Stimulated activated CD8-positive, alpha-beta memory T cell treated with anti-CD3 and anti-CD28 coated beads, Interleukin-12 subunit alpha, Interleukin-12 subunit beta, amount 100 ng/mL, for 1 hour (primary cell): ENCODE data around the gene DNAH11.
"Not testable (repeated sequence)": the region's sequence is repeated elsewhere in the genome, so short reads cannot be mapped to it uniquely, and the experiment has no call there.

Experiments used
- DNase-seq: peaks from one replicate; pipeline ENCODE4 v3.0.0-alpha.2; 2020; ENCODE audit warnings: low read depth

Gene DNAH11

GRCh38 chr7:21887353-21887752, 344.5 kb downstream of the DNAH11 start:
- no peak for DNase-seq

- no peak for DNase-seq
Observed at GRCh38 chr7:21887779-21888178, 344.9 kb downstream of the DNAH11 start.

DNA sequence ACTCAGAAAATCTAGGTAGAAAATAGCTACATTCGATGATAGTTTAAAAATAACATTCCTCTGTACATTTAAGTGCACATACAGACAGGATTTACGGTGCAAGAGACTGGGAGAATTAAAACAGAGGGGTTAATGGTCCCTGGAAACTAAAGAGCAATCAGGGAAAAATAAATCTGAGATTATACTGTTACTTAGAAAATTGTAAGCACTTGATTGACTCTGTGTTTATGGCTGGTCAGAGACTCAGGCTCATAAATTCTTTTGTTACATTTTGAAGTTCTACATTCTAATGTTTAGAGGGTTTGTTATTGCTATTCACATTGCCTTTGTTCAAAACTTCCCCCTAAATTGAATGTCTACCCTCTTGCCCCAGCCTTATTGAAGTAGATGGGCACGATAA, 348.5 kb downstream of the DNAH11 start:
- no peak for DNase-seq

DNA sequence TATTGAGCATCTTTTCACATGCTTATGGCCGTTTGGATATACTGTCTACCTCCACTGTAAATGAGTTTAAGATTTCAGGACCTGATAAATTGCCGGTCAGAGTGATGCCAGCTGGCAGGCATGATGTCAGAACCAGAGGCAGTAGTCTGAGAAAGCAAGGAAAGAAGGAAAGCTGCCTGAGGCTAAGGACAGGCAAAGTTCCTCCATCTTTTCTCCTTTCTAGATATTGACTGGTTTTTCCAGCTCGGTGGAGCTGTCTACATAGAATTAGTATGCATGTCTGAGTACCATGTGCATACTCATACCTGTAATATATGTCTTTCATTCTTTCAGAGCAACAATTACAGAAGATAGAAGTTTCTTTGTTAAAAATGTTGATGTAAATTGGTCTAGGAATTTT, 350.6 kb downstream of the DNAH11 start:
- no peak for DNase-seq

- no peak for DNase-seq
Observed at GRCh38 chr7:21898265-21898930, 355.6 kb downstream of the DNAH11 start.

- no peak for DNase-seq
Observed at GRCh38 chr7:21902240-21902639, 359.4 kb downstream of the DNAH11 start.

- no peak for DNase-seq
Observed at GRCh38 chr7:21903020-21903786, 360.4 kb downstream of the DNAH11 start.

DNA sequence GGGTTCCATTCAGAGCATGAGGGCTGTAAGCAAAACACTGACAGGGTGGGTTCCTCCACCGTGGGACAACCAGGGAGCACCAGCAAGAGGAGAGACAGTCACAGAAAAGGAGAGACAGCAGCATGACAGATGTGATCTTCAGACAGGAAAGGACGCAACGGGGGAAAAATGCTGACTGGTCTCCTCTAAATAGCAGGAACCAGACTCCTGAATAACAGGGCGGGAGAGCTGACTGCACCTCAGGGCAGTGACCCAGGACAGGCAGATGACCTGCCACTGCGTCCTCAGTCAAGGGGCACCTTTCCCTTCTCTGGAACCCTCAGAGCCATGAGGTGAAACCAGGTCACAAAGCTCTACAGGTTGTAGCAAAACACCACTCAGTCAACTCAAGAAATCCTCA, 365.9 kb downstream of the DNAH11 start:
- no peak for DNase-seq

DNA sequence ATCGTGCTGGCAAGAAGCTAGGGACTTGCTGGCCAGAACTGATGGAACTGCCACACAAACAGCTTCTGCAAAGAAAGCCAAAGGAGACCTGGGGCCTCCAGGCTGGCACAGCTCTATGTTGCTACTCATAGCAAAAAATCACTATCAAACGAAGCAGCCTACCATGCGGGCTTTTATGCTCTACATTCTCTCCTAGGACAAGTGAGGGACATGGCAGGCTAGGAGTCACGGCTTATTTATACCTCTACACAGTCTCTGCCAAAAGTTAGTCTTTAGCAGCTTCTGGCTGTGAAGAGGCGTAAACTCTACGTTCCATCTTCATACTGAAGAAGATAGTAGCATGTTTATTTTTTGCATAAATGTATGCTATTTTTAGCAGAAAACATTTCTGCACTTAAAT, 367.4 kb downstream of the DNAH11 start:
- DNase-seq, result no peak

- no peak for DNase-seq
Observed at GRCh38 chr7:21911341-21911875, 368.6 kb downstream of the DNAH11 start.

- no peak for DNase-seq
Observed at GRCh38 chr7:21912305-21912704, 369.5 kb downstream of the DNAH11 start.

DNA sequence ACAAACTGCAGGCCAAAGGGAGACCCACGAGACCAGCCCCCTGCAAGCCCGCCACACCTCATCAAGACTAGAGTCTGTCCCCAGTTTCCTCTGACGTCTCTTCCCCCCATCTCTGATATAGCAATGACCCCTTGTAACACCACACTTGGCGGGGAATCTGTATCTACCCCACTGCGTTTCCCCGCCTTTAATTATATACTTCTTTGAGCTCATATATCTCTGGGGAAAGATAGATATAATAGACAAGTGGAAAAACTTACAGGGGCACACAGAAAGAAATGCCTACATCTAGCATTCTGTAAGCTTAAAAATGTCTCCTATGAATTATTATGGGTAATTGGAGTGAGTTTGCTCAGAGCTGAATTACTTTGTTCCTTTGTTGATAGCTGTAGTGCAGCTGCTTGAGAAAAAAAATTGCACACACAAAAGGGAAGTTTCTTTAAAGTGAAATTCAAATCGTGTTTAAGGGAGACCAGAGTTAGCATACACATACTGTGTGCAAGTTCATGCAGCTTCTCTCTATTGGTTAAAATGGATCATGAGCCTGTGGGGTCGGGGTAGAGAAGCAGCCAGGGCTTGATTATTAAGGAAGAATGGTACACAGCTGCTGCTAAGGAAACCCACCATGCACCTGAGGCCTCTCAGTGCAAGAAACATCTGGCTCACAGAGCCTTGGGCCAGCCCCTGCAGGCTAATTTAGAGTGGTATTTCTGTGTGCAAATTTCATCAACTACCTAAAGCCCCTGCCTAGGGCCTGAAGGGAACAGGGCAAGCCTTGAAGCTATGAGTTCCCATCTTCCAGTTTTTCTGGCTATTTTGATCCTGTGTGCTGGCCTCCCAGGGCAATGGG, 370.3 kb downstream of the DNAH11 start:
- DNase-seq, result no peak

DNA sequence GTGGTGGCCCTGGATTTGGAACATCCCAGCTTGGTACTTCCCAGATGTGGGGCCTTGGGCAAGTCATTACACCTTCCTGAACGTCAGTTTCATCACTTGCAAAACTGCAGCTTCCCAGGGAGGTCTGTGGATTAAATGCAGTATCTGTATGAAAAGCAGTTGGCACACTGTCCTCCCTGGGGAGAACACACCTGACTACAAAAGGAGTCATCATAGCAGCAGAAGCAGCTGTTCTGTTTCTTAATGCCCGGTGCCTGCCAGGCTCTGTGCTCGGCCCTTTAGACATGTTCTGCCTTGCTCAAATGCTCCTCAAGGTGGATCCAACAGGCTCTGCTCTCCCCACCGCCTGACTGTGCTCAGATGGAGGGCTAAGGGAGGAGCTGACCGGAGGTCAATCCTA, 371.8 kb downstream of the DNAH11 start:
- DNase-seq, result no peak

GRCh38 chr7:21915140-21915539, 372.3 kb downstream of the DNAH11 start:
- no peak for DNase-seq

DNA sequence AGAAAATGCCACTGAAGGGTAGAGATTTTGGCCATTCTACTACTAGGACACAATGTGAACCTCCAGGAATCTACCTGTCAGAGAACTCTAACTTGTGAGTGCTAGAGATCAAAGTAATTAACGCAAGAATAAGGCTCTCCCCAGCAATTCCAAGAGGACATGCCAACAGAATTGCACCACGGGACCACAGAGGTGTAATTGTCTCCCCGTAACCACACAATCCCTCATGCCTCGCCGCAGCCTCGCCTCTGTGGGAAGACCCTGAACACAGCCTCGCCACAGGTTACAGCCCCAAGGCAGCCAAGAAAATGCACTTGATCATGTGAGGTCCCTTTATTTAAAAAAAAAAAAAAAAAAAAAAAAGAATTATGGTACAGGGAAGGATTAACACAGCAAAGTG, 373.3 kb downstream of the DNAH11 start:
- no peak for DNase-seq

GRCh38 chr7:21916629-21917028, 373.8 kb downstream of the DNAH11 start:
- DNase-seq, result no peak

DNA sequence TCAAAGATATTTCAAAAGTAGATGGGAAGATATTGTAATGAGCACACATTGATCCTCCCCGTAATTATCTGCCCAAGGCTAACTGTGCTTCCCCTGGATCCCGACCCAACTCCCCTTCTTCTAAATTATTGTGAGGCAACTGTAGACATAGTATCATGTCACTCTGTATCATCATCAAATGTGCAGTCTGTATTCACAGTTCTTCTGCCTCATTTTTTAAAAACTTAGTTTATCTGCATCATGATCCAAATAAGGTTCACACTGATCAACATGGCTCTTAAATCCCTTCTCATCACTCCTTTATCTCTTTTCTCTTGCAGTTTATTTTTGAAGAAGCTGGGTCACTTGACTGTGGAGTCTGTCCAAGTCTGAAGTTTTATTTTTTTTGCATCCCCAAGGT, 375.4 kb downstream of the DNAH11 start:
- DNase-seq, result no peak

DNA sequence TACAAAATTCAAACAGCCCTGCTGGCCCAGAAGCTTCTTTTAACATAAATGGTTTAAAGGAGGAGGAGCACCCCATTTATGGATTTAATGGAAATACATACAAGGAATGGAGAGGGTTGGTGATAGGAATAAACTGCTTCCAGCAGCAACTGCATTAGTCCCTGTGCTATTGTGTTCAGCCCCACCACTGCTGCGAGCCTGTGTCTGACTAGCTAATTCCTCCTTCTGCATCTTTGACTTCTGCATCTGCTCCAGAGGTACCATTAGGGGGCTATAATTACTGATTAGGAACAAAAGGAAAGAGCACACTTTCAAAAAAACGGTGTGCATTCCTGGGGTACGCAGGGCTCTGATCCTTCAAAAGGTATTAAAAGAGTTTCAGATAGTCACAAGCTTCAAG, 378.1 kb downstream of the DNAH11 start:
- no peak for DNase-seq

GRCh38 chr7:21922605-21923004, 379.8 kb downstream of the DNAH11 start:
- no peak for DNase-seq

DNA sequence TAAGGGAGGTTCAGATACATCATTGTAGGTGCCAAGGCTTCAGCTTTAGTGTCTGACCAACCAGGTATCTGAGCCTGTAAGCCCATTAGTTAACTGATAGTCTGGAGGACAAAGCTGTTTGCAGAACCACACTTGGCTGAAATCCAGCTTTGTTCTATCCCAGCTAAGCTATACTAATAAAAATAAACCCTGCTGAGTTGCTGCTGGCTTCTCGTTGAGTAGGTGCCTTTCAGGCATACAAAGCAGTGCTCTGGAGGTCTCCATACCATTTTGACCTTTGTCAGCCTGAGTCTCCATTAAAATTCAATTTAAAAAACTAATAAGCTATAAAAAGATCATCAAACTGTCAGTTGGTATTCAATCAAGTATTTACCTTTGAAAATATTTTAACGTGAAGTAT, 380.8 kb downstream of the DNAH11 start:
- DNase-seq, result no peak

GRCh38 chr7:21926448-21926847, 383.6 kb downstream of the DNAH11 start:
- no peak for DNase-seq

DNA sequence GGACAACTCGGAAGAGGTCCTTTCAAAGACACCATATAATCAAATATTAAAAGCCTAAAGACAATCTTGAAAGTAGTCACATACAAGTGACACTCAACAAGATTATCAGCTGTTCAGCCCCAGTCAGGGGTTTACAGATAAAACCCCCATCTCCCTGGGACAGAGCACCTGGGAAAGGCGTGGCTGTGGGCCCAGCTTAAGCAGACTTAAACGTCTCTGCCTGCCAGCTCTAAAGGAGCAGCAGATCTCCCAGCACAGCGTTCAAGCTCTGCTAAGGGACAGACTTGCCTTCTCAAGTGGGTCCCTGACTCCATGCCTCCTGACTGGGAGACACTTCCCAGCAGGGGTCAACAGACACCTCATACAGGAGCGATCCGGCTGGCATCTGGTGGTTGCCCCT, 384.9 kb downstream of the DNAH11 start:
- DNase-seq, result no peak

DNA sequence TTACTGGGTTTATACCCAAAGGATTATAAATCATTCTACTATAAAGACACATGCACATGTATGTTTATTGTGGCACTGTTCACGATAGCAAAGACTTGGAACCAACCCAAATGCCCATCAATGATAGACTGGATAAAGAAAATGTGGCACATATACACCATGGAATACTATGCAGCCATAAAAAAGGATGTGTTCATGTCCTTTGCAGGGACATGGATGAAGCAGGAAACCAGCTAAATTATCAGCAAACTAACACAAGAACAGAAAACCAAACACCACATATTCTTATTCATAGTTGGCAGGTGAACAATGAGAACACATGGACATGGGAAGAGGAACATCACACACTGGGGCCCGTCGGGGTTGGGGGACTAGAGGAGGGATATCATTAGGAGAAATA, 390.5 kb downstream of the DNAH11 start:
- not testable (repeated sequence) for DNase-seq
